IgD-negative memory B cell (primary cell): ENCODE results near the gene TBC1D24. TPM values are rescaled to one million over a fixed set of nuclear protein-coding genes. Genes with fewer than 3 reads are reported as not detected.
A peak's percentile ranks its signal among the peaks of the same experiment; 100 is the strongest.
"Not testable (repeated sequence)": the region's sequence is repeated elsewhere in the genome, so short reads cannot be mapped to it uniquely, and the experiment has no call there.

Source experiments
- H3K27ac Mint-ChIP-seq, 3 donors: one replicate each; pipeline ENCODE4 v1.8.0; 2020 to 2022; ENCODE audit warnings: mild to moderate bottlenecking in 3 of 3, mixed read lengths in 3 of 3, moderate library complexity in 1 of 3
- H3K27me3 Mint-ChIP-seq: one replicate; pipeline ENCODE4 v1.8.0; 2021; ENCODE audit warnings: mixed read lengths
- H3K36me3 Mint-ChIP-seq: one replicate; pipeline ENCODE4 v1.8.0; 2020; ENCODE audit warnings: mild to moderate bottlenecking, mixed read lengths
- H3K4me1 Mint-ChIP-seq, 3 donors: one replicate each; pipeline ENCODE4 v1.8.0; 2020 to 2022; ENCODE audit warnings: mixed read lengths in 3 of 3, mild to moderate bottlenecking in 1 of 3
- H3K4me3 Mint-ChIP-seq, 4 donors: one replicate each; pipeline ENCODE4 v1.8.0; 2020 to 2022; ENCODE audit warnings: mild to moderate bottlenecking in 4 of 4, mixed read lengths in 4 of 4, moderate library complexity in 3 of 4
- H3K9me3 Mint-ChIP-seq, 3 donors: one replicate each; pipeline ENCODE4 v1.8.0; 2020 to 2021; ENCODE audit warnings: mixed read lengths in 3 of 3, mild to moderate bottlenecking in 1 of 3
- polyA plus RNA-seq: library from polyadenylated mRNA; unstranded; fragments of 300-500 nt; fragmentation: Illumina TruSeq; gene quantifications from one replicate; pipeline ENCODE4 v1.2.3, GENCODE V29; 2021

TBC1D24 gene
- polyA plus RNA-seq, 1 donor from 2014 or later: 3.3 TPM

- H3K9me3 Mint-ChIP-seq: no peaks in the 10 kb centered on the region
- no peaks in the 10 kb centered on the region for H3K27me3 Mint-ChIP-seq
- peak overlapping the region in 1 of 3 donors; percentile 99 for H3K27ac Mint-ChIP-seq
- H3K36me3 Mint-ChIP-seq: peaks cover 1% of the 10 kb centered on the region
- H3K4me3 Mint-ChIP-seq: peak overlapping the region in 1 of 4 donors; percentile 23
- peaks cover 6 to 14% (median 7%) of the 10 kb centered on the region in 3 donors for H3K4me1 Mint-ChIP-seq
These were observed 53.5 kb downstream of the TBC1D24 start for GRCh38 chr16:2528161-2529060.

GRCh38 chr16:2529061-2529931 lies 54.4 kb downstream of the TBC1D24 start:
- H3K27ac Mint-ChIP-seq: peak overlapping the region in 1 of 3 donors; percentile 99
- peak overlapping the region in 2 of 4 donors; percentile 39 to 66 for H3K4me3 Mint-ChIP-seq
- H3K9me3 Mint-ChIP-seq: no peaks in the 10 kb centered on the region
- H3K27me3 Mint-ChIP-seq: no peaks in the 10 kb centered on the region
- H3K36me3 Mint-ChIP-seq: peaks cover 1% of the 10 kb centered on the region
- peaks cover 5 to 17% (median 11%) of the 10 kb centered on the region in 3 donors for H3K4me1 Mint-ChIP-seq

GRCh38 chr16:2529961-2530628 lies 55.2 kb downstream of the TBC1D24 start:
- H3K4me1 Mint-ChIP-seq: peaks cover 2 to 14% (median 7%) of the 10 kb centered on the region in 3 donors
- H3K27ac Mint-ChIP-seq: peak overlapping the region; percentile 27 to 99 (median 53)
- peaks cover 1% of the 10 kb centered on the region for H3K36me3 Mint-ChIP-seq
- H3K27me3 Mint-ChIP-seq: no peaks in the 10 kb centered on the region
- H3K4me3 Mint-ChIP-seq: peak overlapping the region in 1 of 4 donors; percentile 66
- no peaks in the 10 kb centered on the region for H3K9me3 Mint-ChIP-seq

- H3K4me1 Mint-ChIP-seq: peaks cover 2 to 14% (median 7%) of the 10 kb centered on the region in 3 donors
- H3K36me3 Mint-ChIP-seq: peaks cover 1% of the 10 kb centered on the region
- peak overlapping the region in 3 of 4 donors; percentile 94 to 98 (median 95) for H3K4me3 Mint-ChIP-seq
- peak overlapping the region; percentile 99 to 100 (median 99) for H3K27ac Mint-ChIP-seq
- H3K9me3 Mint-ChIP-seq: no peaks in the 10 kb centered on the region
- no peaks in the 10 kb centered on the region for H3K27me3 Mint-ChIP-seq
These were observed 55.8 kb downstream of the TBC1D24 start for GRCh38 chr16:2530629-2531318.

GRCh38 chr16:2531371-2531695 lies 56.4 kb downstream of the TBC1D24 start, which contains the start of gene CEMP1:
CEMP1 (minus strand) TSS chr16:2531408; CDS start chr16:2531073, 335 bp downstream.
- H3K36me3 Mint-ChIP-seq: peaks cover 1% of the 10 kb centered on the region
- no peaks in the 10 kb centered on the region for H3K9me3 Mint-ChIP-seq
- H3K4me3 Mint-ChIP-seq: peak within 1 kb of the TSS; percentile 94 to 98 (median 96)
- H3K27ac Mint-ChIP-seq: peak within 1 kb of the TSS; percentile 99 to 100 (median 99)
- peaks cover 2 to 13% (median 7%) of the 10 kb centered on the region in 3 donors for H3K4me1 Mint-ChIP-seq
- no peaks in the 10 kb centered on the region for H3K27me3 Mint-ChIP-seq

- Mint-ChIP-seq H3K36me3 (peaks cover 1% of the 10 kb centered on the region), H3K9me3 (no peaks in the 10 kb centered on the region), H3K4me1 (peaks cover 4 to 13% (median 7%) of the 10 kb centered on the region in 3 donors), H3K27me3 (no peaks in the 10 kb centered on the region), H3K4me3 (peak overlapping the region; percentile 94 to 98 (median 96)), H3K27ac (peak overlapping the region; percentile 99 to 100 (median 99))
These were observed 57.0 kb downstream of the TBC1D24 start for GRCh38 chr16:2531696-2532493.

- Mint-ChIP-seq H3K9me3 (no peaks in the 10 kb centered on the region), H3K27me3 (no peaks in the 10 kb centered on the region), H3K4me3 (peak overlapping the region; percentile 94 to 98 (median 96)), H3K4me1 (peaks cover 6 to 16% (median 12%) of the 10 kb centered on the region in 3 donors), H3K36me3 (peaks cover 1% of the 10 kb centered on the region), H3K27ac (peak overlapping the region; percentile 99 to 100 (median 99))
These were observed 57.7 kb downstream of the TBC1D24 start for GRCh38 chr16:2532494-2533141.

GRCh38 chr16:2533142-2533755 lies 58.3 kb downstream of the TBC1D24 start:
- H3K9me3 Mint-ChIP-seq, H3K36me3 Mint-ChIP-seq: not testable (repeated sequence)

GRCh38 chr16:2533912-2534311 lies 59.0 kb downstream of the TBC1D24 start:
- peaks cover 8 to 19% (median 16%) of the 10 kb centered on the region in 3 donors for H3K4me1 Mint-ChIP-seq
- no peaks in the 10 kb centered on the region for H3K9me3 Mint-ChIP-seq
- H3K27me3 Mint-ChIP-seq: no peaks in the 10 kb centered on the region
- peak overlapping the region in 3 of 4 donors; percentile 68 to 95 (median 84) for H3K4me3 Mint-ChIP-seq
- peaks cover 1% of the 10 kb centered on the region for H3K36me3 Mint-ChIP-seq
- H3K27ac Mint-ChIP-seq: peak overlapping the region in 2 of 3 donors; percentile 86 to 99

More at GRCh38 chr16:2533142-2533755, 58.3 kb downstream of the TBC1D24 start:
- Mint-ChIP-seq H3K4me1 (peaks cover 6 to 16% (median 12%) of the 10 kb centered on the region in 3 donors), H3K27ac (peak overlapping the region; percentile 99 to 100 (median 99)), H3K4me3 (peak overlapping the region; percentile 94 to 98 (median 96))
- H3K27me3 Mint-ChIP-seq: not testable (repeated sequence)

- H3K27me3 Mint-ChIP-seq, H3K9me3 Mint-ChIP-seq, H3K36me3 Mint-ChIP-seq: not testable (repeated sequence)
- Mint-ChIP-seq H3K4me3 (peak overlapping the region in 2 of 4 donors; percentile 84 to 95), H3K27ac (peak overlapping the region in 2 of 3 donors; percentile 16 to 99), H3K4me1 (peaks cover 10 to 21% (median 19%) of the 10 kb centered on the region in 3 donors)
These were observed 59.4 kb downstream of the TBC1D24 start for GRCh38 chr16:2534335-2534734.

GRCh38 chr16:2535625-2536013 lies 60.7 kb downstream of the TBC1D24 start:
- H3K4me1 Mint-ChIP-seq: peaks cover 21 to 28% (median 25%) of the 10 kb centered on the region in 3 donors
- no peaks in the 10 kb centered on the region for H3K9me3 Mint-ChIP-seq
- peak overlapping the region in 1 of 4 donors; percentile 95 for H3K4me3 Mint-ChIP-seq
- H3K36me3 Mint-ChIP-seq: no peaks in the 10 kb centered on the region
- H3K27ac Mint-ChIP-seq: peak overlapping the region in 2 of 3 donors; percentile 78 to 99
- H3K27me3 Mint-ChIP-seq: no peaks in the 10 kb centered on the region
